ENCODE measurements around the gene VPREB1. TPM values are rescaled to one million over a fixed set of nuclear protein-coding genes. Genes with fewer than 3 reads are reported as not detected.

VPREB1 gene
- total and polyA plus RNA-seq, 2 donors (not counting 1 experiment from before 2014, with no cell fraction given), result not detected

- no peak overlapping the region for H3K4me2 ChIP-seq (ENCODE audit: extremely low read depth, insufficient read depth, low read length)
- H3K9me3 ChIP-seq (ENCODE audit: control insufficient read depth, insufficient read depth, low read depth, low read length), result no peaks in the 10 kb centered on the region
- H3K27me3 ChIP-seq (ENCODE audit: control insufficient read depth, insufficient read depth, low read length), result peaks cover 7% of the 10 kb centered on the region
- no peak overlapping the region for H3K9ac ChIP-seq (ENCODE audit: insufficient read depth, low read length)
- no peak for DNase-seq (ENCODE audit: low read depth in 2 of 2)
- H3K27ac ChIP-seq (ENCODE audit: insufficient read depth, low read length), result no peak overlapping the region
- no peaks in the 10 kb centered on the region for H3K79me2 ChIP-seq (ENCODE audit: control insufficient read depth, insufficient read depth, low read length)
- H4K20me1 ChIP-seq (ENCODE audit: control insufficient read depth, extremely low read depth, insufficient read depth, low read length), result no peaks in the 10 kb centered on the region
- no peak overlapping the region for H3K4me3 ChIP-seq (replicated peaks in 1 of 4; ENCODE audit: control extremely low read depth in 1 of 4, insufficient read depth in 1 of 4, low read depth in 3 of 4, low read length in 4 of 4)
- no peaks in the 10 kb centered on the region for H3K4me1 ChIP-seq (ENCODE audit: control insufficient read depth, extremely low read depth, insufficient read depth, low read length)
- H2AFZ ChIP-seq (ENCODE audit: low read length), result no peak overlapping the region
- TF ChIP-seq EZH2 (IDR thresholded peaks at IDR 0.05; ENCODE audit: low read length, missing control alignments) (no peak), CTCF (conservative IDR thresholded peaks at IDR 0.05 in 1 of 2, IDR thresholded peaks at IDR 0.05 in 1 of 2; ENCODE audit: low read depth in 1 of 2, low read length in 2 of 2) (no peak)
- H3K36me3 ChIP-seq (ENCODE audit: control insufficient read depth, insufficient read depth, low read length), result no peaks in the 10 kb centered on the region
Observed at GRCh38 chr22:22198751-22199150, 45.8 kb upstream of the VPREB1 start.

DNA sequence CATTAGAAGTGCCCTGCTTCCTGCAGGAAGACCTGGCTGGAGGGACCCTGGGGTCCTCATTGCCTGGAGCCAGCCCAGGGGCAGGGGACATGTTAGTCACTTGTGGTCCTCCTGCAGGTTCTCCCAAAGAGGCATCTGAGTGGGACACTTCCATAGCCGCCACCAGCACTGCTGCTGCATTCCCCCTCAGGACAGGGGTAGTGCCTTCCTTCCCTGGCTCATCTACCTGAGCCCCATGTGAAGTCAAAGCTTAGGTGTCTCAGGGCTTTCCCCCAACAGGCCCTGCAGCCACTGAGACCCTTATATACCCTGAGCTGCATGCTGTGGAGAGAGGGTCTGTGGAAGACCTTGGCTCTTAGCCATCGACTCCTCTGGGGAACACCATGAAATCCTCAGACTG, 45.0 kb upstream of the VPREB1 start:
- H3K4me3 ChIP-seq (replicated peaks in 1 of 4; ENCODE audit: control extremely low read depth in 1 of 4, insufficient read depth in 1 of 4, low read depth in 3 of 4, low read length in 4 of 4), result no peak overlapping the region
- H3K4me2 ChIP-seq (ENCODE audit: extremely low read depth, insufficient read depth, low read length), result no peak overlapping the region
- DNase-seq (ENCODE audit: low read depth in 2 of 2), result no peak

GRCh38 chr22:22200569-22201184, 43.9 kb upstream of the VPREB1 start:
- Histone ChIP-seq H2AFZ (ENCODE audit: low read length) (no peak overlapping the region), H3K27me3 (ENCODE audit: control insufficient read depth, insufficient read depth, low read length) (peaks cover 8% of the 10 kb centered on the region), H3K9me3 (ENCODE audit: control insufficient read depth, insufficient read depth, low read depth, low read length) (no peaks in the 10 kb centered on the region), H3K4me3 (replicated peaks in 1 of 4; ENCODE audit: control extremely low read depth in 1 of 4, insufficient read depth in 1 of 4, low read depth in 3 of 4, low read length in 4 of 4) (no peak overlapping the region), H3K79me2 (ENCODE audit: control insufficient read depth, insufficient read depth, low read length) (no peaks in the 10 kb centered on the region), H3K4me1 (ENCODE audit: control insufficient read depth, extremely low read depth, insufficient read depth, low read length) (no peaks in the 10 kb centered on the region), H3K9ac (ENCODE audit: insufficient read depth, low read length) (no peak overlapping the region), H3K36me3 (ENCODE audit: control insufficient read depth, insufficient read depth, low read length) (no peaks in the 10 kb centered on the region), H3K4me2 (ENCODE audit: extremely low read depth, insufficient read depth, low read length) (no peak overlapping the region), H4K20me1 (ENCODE audit: control insufficient read depth, extremely low read depth, insufficient read depth, low read length) (no peaks in the 10 kb centered on the region), H3K27ac (ENCODE audit: insufficient read depth, low read length) (no peak overlapping the region)
- no peak for DNase-seq (ENCODE audit: low read depth in 2 of 2)
- no peak for TF ChIP-seq CTCF (conservative IDR thresholded peaks at IDR 0.05 in 1 of 2, IDR thresholded peaks at IDR 0.05 in 1 of 2; ENCODE audit: low read depth in 1 of 2, low read length in 2 of 2)
- TF ChIP-seq EZH2 (IDR thresholded peaks at IDR 0.05; ENCODE audit: low read length, missing control alignments), result no peak

More for the DNA sequence above, 45.0 kb upstream of the VPREB1 start:
- TF ChIP-seq EZH2 (IDR thresholded peaks at IDR 0.05; ENCODE audit: low read length, missing control alignments) (no peak), CTCF (conservative IDR thresholded peaks at IDR 0.05 in 1 of 2, IDR thresholded peaks at IDR 0.05 in 1 of 2; ENCODE audit: low read depth in 1 of 2, low read length in 2 of 2) (no peak)
- Histone ChIP-seq H3K27ac (ENCODE audit: insufficient read depth, low read length) (no peak overlapping the region), H4K20me1 (ENCODE audit: control insufficient read depth, extremely low read depth, insufficient read depth, low read length) (no peaks in the 10 kb centered on the region), H3K9ac (ENCODE audit: insufficient read depth, low read length) (no peak overlapping the region), H2AFZ (ENCODE audit: low read length) (no peak overlapping the region), H3K36me3 (ENCODE audit: control insufficient read depth, insufficient read depth, low read length) (no peaks in the 10 kb centered on the region), H3K27me3 (ENCODE audit: control insufficient read depth, insufficient read depth, low read length) (peaks cover 7% of the 10 kb centered on the region), H3K9me3 (ENCODE audit: control insufficient read depth, insufficient read depth, low read depth, low read length) (no peaks in the 10 kb centered on the region), H3K4me1 (ENCODE audit: control insufficient read depth, extremely low read depth, insufficient read depth, low read length) (no peaks in the 10 kb centered on the region), H3K79me2 (ENCODE audit: control insufficient read depth, insufficient read depth, low read length) (no peaks in the 10 kb centered on the region)

Measured in fibroblast of lung (primary cell).